Left lung (tissue), 10 donors: Measurements from ENCODE around the gene RGSL1. TPM values are rescaled to one million over a fixed set of nuclear protein-coding genes. Genes with fewer than 3 reads are reported as not detected.

ENCODE experiments used
- ATAC-seq: fragments of 200-7000 bp; cut with Tn5 transposase; one replicate; pipeline ENCODE4 v1.9.1; 2020; ENCODE audit warnings: moderate library complexity
- DNase-seq, 4 donors: peaks; one replicate each; pipeline ENCODE4 v3.0.0-alpha.2; 2013 to 2020
- H3K27ac ChIP-seq, 2 donors: fragments of 200-600 bp; sonication (generic) in 1 of 2; one replicate each; pipeline versions ENCODE4 v1.5.0 to v1.8.0; 2020 to 2021
- H3K27me3 ChIP-seq, 2 donors: fragments of 200-600 bp; sonication (generic) in 1 of 2; one replicate each; pipeline versions ENCODE4 v1.5.0 to v1.8.0; 2020 to 2021
- H3K36me3 ChIP-seq, 2 donors: fragments of 200-600 bp; sonication (generic) in 1 of 2; one replicate each; pipeline versions ENCODE4 v1.5.0 to v1.8.0; 2020 to 2021
- H3K4me1 ChIP-seq, 2 donors: fragments of 200-600 bp; one replicate each; pipeline ENCODE4 v1.8.0; 2021
- H3K4me3 ChIP-seq, 2 donors: fragments of 200-600 bp; sonication (generic) in 1 of 2; one replicate each; pipeline versions ENCODE4 v1.5.0 to v1.8.0; 2020 to 2021; ENCODE audit warnings: mild to moderate bottlenecking in 1 of 2
- H3K9me3 ChIP-seq, 2 donors: fragments of 200-600 bp; sonication (generic) in 1 of 2; one replicate each; pipeline versions ENCODE4 v1.5.0 to v1.8.0; 2020 to 2021
- CTCF ChIP-seq, 2 donors: fragments of 200-600 bp; sonication (generic) in 1 of 2; IDR thresholded peaks; one replicate each; pipeline versions ENCODE4 v1.5.0 to v1.8.0; 2021; ENCODE audit warnings: antibody characterized with exemption in 2 of 2
- intact Hi-C, 2 donors: fragments of 100-400 bp; cut with DNase I; formaldehyde crosslinking; loops; one replicate each; pipeline versions ENCODE4 v1.11.2 to v1.14.2; 2022
- polyA plus RNA-seq, 6 donors: library from polyadenylated mRNA; unstranded; fragments of 120-200 nt; gene quantifications; one replicate each; pipeline ENCODE4 v1.2.1, GENCODE V29; 2013; ENCODE audit not compliant: insufficient read length in 6 of 6
- total RNA-seq, 2 donors: library from RNA; stranded (reverse); fragmentation: NEBNext Ultra II Directional; extraction: Animal tissue kit (Norgen Biotek cat#: 25700); gene quantifications; one replicate each; pipeline ENCODE4 v1.2.1, GENCODE V29; 2021
- donor health status: DM: no; HTN: yes; CAD: no.
- donor health status: DM: no; HTN: no; CAD: no.

The RGSL1 gene
- total and polyA plus RNA-seq, 8 donors: 0.39 TPM; not detected in 7

GRCh38 chr1:182431278-182431677 is 18.7 kb upstream of the RGSL1 start:
- H3K36me3 ChIP-seq: no peaks in the 10 kb centered on the region
- ATAC-seq (no peak), DNase-seq (no peak)
- H3K9me3 ChIP-seq: no peaks in the 10 kb centered on the region
- intact Hi-C loops: no loop called here
- no peak overlapping the region for H3K4me3 ChIP-seq
- H3K27me3 ChIP-seq: no peaks in the 10 kb centered on the region
- no peaks in the 10 kb centered on the region for H3K4me1 ChIP-seq
- H3K27ac ChIP-seq: no peak overlapping the region
- no peak for TF ChIP-seq CTCF (IDR thresholded peaks at IDR 0.05)

- TF ChIP-seq CTCF (IDR thresholded peaks at IDR 0.05): no peak
- H3K4me1 ChIP-seq: no peaks in the 10 kb centered on the region
- ATAC-seq (no peak), DNase-seq (no peak)
- H3K27ac ChIP-seq: no peak overlapping the region
- peaks cover 0 to 5% of the 10 kb centered on the region in 2 donors for H3K9me3 ChIP-seq
- H3K36me3 ChIP-seq: no peaks in the 10 kb centered on the region
- H3K27me3 ChIP-seq: no peaks in the 10 kb centered on the region
- no peak overlapping the region for H3K4me3 ChIP-seq
- intact Hi-C loops: no loop called here
Observed at GRCh38 chr1:182433580-182433979, 16.4 kb upstream of the RGSL1 start.

- TF ChIP-seq CTCF (IDR thresholded peaks at IDR 0.05): no peak
- DNase-seq: no peak
- ATAC-seq: no peak
- Histone ChIP-seq H3K36me3 (no peaks in the 10 kb centered on the region), H3K4me1 (no peaks in the 10 kb centered on the region), H3K27ac (no peak overlapping the region), H3K4me3 (no peak overlapping the region), H3K9me3 (peaks cover 0 to 7% of the 10 kb centered on the region in 2 donors), H3K27me3 (no peaks in the 10 kb centered on the region)
- intact Hi-C loops: no loop called here
Observed at GRCh38 chr1:182438326-182438725, 11.6 kb upstream of the RGSL1 start.

- TF ChIP-seq CTCF (IDR thresholded peaks at IDR 0.05): no peak
- peaks cover 0 to 7% of the 10 kb centered on the region in 2 donors for H3K9me3 ChIP-seq
- H3K4me3 ChIP-seq: no peak overlapping the region
- H3K36me3 ChIP-seq: no peaks in the 10 kb centered on the region
- intact Hi-C loops: no loop called here
- no peaks in the 10 kb centered on the region for H3K27me3 ChIP-seq
- H3K27ac ChIP-seq: no peak overlapping the region
- no peaks in the 10 kb centered on the region for H3K4me1 ChIP-seq
- DNase-seq: no peak
- no peak for ATAC-seq
Observed at GRCh38 chr1:182441719-182442118, 8.2 kb upstream of the RGSL1 start.

- no peak for TF ChIP-seq CTCF (IDR thresholded peaks at IDR 0.05)
- Histone ChIP-seq H3K36me3 (no peaks in the 10 kb centered on the region), H3K27me3 (no peaks in the 10 kb centered on the region), H3K4me3 (no peak overlapping the region), H3K4me1 (no peaks in the 10 kb centered on the region), H3K9me3 (peaks cover 0 to 7% of the 10 kb centered on the region in 2 donors), H3K27ac (no peak overlapping the region)
- DNase-seq: no peak
- ATAC-seq: no peak
- intact Hi-C loops: no loop called here
Observed at GRCh38 chr1:182442333-182442732, 7.6 kb upstream of the RGSL1 start.
